ENCODE results near the gene BCL3. TPM values are rescaled to one million over a fixed set of nuclear protein-coding genes. Genes with fewer than 3 reads are reported as not detected.

Gene BCL3
- total RNA-seq, 6 experiments from 2014 or later: 24.1 to 95.6 (median 31.3) TPM

DNA sequence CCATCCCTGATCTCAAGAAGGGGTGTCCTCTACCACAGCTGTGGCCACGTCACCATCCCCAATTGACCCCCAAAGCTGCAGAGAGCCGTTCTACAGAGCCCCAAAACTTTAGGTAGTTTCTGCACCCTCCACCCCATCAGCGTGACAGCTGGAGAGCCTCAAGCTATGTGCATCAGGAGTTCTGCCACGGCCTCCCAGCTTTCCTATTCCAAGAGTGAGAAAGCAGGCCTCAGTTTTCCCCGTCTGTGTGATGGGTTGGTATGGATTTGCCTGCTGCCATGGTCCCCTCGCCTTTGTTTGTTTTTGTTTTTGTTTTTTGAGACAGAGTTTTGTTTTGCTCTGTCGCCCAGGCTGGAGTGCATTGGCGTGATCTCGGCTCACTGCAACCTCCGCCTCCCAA is 1.5 kb downstream of the BCL3 start:
- TF ChIP-seq, protein P1, sequence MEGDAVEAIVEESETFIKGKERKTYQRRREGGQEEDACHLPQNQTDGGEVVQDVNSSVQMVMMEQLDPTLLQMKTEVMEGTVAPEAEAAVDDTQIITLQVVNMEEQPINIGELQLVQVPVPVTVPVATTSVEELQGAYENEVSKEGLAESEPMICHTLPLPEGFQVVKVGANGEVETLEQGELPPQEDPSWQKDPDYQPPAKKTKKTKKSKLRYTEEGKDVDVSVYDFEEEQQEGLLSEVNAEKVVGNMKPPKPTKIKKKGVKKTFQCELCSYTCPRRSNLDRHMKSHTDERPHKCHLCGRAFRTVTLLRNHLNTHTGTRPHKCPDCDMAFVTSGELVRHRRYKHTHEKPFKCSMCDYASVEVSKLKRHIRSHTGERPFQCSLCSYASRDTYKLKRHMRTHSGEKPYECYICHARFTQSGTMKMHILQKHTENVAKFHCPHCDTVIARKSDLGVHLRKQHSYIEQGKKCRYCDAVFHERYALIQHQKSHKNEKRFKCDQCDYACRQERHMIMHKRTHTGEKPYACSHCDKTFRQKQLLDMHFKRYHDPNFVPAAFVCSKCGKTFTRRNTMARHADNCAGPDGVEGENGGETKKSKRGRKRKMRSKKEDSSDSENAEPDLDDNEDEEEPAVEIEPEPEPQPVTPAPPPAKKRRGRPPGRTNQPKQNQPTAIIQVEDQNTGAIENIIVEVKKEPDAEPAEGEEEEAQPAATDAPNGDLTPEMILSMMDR (IDR thresholded peaks at IDR 0.05): no peak
- TF ChIP-seq POLR2A (IDR thresholded peaks at IDR 0.05): no peak
- WGBS (ENCODE audit: insufficient coverage, low coverage, low lambda C conversion rate, missing lambda C conversion rate): 27% methylated on average over 9 of the region's 10 CpGs
- peaks cover 0 to 17% (median 5%) of the 10 kb centered on the region in 4 donors for H3K36me3 ChIP-seq

DNA sequence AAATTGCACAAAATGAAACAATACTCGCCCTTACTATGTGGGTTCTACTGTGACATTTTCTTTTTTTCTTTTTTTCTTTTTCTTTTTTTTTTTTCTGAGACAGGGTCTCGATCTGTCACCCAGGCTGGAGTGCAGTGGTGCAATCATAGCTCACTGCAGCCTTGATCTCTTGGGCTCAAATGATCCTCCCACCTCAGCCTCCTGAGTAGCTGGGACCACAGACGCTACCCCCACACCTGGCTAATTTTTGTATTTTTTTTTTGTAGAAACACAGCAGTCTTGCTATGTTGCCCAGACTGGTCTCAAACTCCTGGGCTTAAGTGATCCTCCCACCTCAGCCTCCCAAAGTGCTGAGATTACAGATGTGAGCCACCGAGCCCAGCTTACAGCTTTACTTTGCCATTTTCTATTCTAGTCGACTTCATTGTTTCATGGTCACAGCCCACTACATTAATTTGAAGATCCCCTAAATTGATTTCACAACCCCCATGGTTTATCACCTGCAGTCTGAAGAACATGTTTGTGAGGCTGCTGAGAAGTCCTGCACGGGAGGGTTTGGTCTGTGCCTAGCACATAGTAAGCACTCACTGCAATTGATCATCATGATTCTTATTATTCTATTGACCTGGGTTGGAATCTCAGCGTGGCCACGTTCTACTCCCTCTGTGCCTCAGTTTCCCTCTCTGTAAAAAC is 3.8 kb downstream of the BCL3 start:
- DNase-seq (no peak), ATAC-seq (no peak)
- Histone ChIP-seq H3K9me3 (no peaks in the 10 kb centered on the region), H3K27ac (peak overlapping the region; percentile 81 to 98 (median 92)), H3K36me3 (peaks cover 0 to 28% (median 10%) of the 10 kb centered on the region in 4 donors), H3K27me3 (no peaks in the 10 kb centered on the region), H3K4me1 (peaks cover 0 to 64% (median 18%) of the 10 kb centered on the region in 4 donors), H3K4me3 (peak overlapping the region; percentile 25 to 72 (median 55))
- intact Hi-C loops (cut with DNase I): loop anchor here in 1 of 2 donors (10.0 kb wide), 1 partner anchor 67 kb away; no protein-coding TSS in a partner anchor
- TF ChIP-seq, protein P1 (IDR thresholded peaks at IDR 0.05): no peak
- no peak for TF ChIP-seq POLR2A (IDR thresholded peaks at IDR 0.05)
- 33% methylated on average over 7 of the region's 8 CpGs for WGBS (ENCODE audit: insufficient coverage, low coverage, low lambda C conversion rate, missing lambda C conversion rate)

More for the DNA sequence above, 1.5 kb downstream of the BCL3 start:
- ATAC-seq (no peak), DNase-seq (no peak)
- intact Hi-C loops (cut with DNase I): loop anchor here in 1 of 2 donors (10.0 kb wide), 1 partner anchor 65 kb away; no protein-coding TSS in a partner anchor
- Histone ChIP-seq H3K9me3 (no peaks in the 10 kb centered on the region), H3K27me3 (no peaks in the 10 kb centered on the region), H3K4me1 (peaks cover 2 to 61% (median 21%) of the 10 kb centered on the region in 4 donors), H3K4me3 (peak overlapping the region; percentile 72 to 87 (median 84)), H3K27ac (peak overlapping the region; percentile 68 to 98 (median 97))

DNA sequence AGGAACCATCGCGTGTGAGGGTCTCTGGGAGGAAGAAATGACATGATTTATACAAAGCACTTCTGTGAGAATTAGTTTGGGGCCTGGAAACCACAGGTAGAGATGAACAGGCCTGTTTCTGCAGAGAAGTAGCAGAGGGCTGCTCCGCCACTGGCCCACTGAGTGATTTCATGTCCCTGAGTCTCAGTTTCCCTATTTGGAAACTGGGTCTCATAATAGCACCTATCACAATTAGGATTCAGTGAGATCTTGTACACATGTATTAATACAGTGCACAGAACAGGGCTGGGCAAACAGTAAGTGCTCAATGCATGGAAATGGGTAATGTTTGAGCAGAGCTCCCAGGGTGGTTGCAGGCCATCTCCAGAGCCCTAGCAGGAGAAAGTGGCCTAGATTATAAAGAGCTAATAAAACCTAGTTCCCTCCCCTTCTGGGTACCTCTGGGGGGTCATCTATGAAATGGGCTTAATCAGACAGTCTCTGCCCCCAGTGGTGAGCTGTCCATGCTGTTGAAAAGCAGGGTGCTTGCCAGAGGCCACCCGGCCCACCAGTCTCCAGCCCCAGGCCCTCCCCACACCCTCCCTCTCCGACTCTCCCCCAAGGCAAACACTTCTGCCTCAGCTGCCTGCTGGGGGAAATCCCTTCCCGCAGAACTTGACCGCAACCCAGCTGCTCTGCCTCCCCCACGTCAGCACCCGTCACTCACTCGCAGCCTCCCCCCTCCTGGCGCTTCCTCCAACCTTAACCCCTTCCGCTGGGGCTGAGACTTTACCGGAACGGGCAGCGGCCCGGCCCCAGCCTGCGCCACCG is 4.5 kb downstream of the BCL3 start:
- WGBS (ENCODE audit: insufficient coverage, low coverage, low lambda C conversion rate, missing lambda C conversion rate): 9% methylated on average over 14 of the region's 18 CpGs

DNA sequence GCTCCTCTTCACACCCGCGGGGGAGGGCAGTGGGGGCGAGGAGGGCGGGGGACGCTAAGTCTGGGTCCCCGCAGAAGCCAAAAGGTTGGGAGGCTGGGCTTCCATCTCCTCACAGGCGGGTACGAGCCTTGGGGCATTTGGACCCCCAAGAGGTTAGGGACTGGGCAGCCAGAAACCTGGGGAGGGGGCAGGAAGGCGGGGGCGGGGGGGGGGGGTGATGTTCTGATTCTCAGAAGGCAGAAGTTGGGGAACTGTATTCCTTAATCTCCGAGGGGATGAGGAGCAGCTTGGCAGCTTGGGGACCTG is 5.1 kb downstream of the BCL3 start:
- WGBS (ENCODE audit: insufficient coverage, low coverage, low lambda C conversion rate, missing lambda C conversion rate): 0% methylated on average over 5 of the region's 11 CpGs

More for the DNA sequence above, 4.5 kb downstream of the BCL3 start:
- intact Hi-C loops (cut with DNase I): loop anchor here in 1 of 2 donors (10.0 kb wide), 1 partner anchor 68 kb away; no protein-coding TSS in a partner anchor
- H3K4me1 ChIP-seq: peaks cover 0 to 59% (median 17%) of the 10 kb centered on the region in 4 donors
- peak overlapping the region; percentile 25 to 72 (median 55) for H3K4me3 ChIP-seq
- H3K27me3 ChIP-seq: no peaks in the 10 kb centered on the region
- peaks cover 0 to 36% (median 15%) of the 10 kb centered on the region in 4 donors for H3K36me3 ChIP-seq
- peak overlapping the region; percentile 81 to 98 (median 92) for H3K27ac ChIP-seq
- DNase-seq (peak; percentile 95 to 97 (median 96)), ATAC-seq (peak; percentile 62 to 75 (median 71))
- no peaks in the 10 kb centered on the region for H3K9me3 ChIP-seq
- TF ChIP-seq, protein P1 (IDR thresholded peaks at IDR 0.05): peak in 2 of 4 donors; percentile 8 to 16
- TF ChIP-seq POLR2A (IDR thresholded peaks at IDR 0.05): peak; percentile 71

More for the DNA sequence above, 5.1 kb downstream of the BCL3 start:
- Histone ChIP-seq H3K9me3 (no peaks in the 10 kb centered on the region), H3K4me1 (peaks cover 0 to 57% (median 17%) of the 10 kb centered on the region in 4 donors), H3K4me3 (peak overlapping the region; percentile 25 to 72 (median 55)), H3K27ac (peak overlapping the region; percentile 81 to 98 (median 92)), H3K27me3 (no peaks in the 10 kb centered on the region), H3K36me3 (peaks cover 0 to 41% (median 19%) of the 10 kb centered on the region in 4 donors)
- ATAC-seq (no peak), DNase-seq (no peak)
- TF ChIP-seq POLR2A (IDR thresholded peaks at IDR 0.05): no peak
- TF ChIP-seq, protein P1 (IDR thresholded peaks at IDR 0.05): no peak
- intact Hi-C loops (cut with DNase I): loop anchor here in 1 of 2 donors (10.0 kb wide), 1 partner anchor 69 kb away; no protein-coding TSS in a partner anchor
